K562 (cell line): ENCODE measurements around the gene ORAI1. TPM values are rescaled to one million over a fixed set of nuclear protein-coding genes. Genes with fewer than 3 reads are reported as not detected.
A peak's percentile ranks its signal among the peaks of the same experiment; 100 is the strongest.

Experiments used
- BMI1 ChIP-seq: fragments of 150-350 bp; IDR thresholded peaks from 2 replicates; pipeline ENCODE4 v1.6.1; 2014; ENCODE audit warnings: low read length
- BRF2 ChIP-seq: IDR thresholded peaks from 3 replicates; pipeline ENCODE4 v1.6.1; 2011; ENCODE audit warnings: borderline replicate concordance, mild to moderate bottlenecking; ENCODE audit not compliant: insufficient read length, insufficient read depth
- CHD1 ChIP-seq: fragments of 200-600 bp; sonication (generic); IDR thresholded peaks from one replicate; pipeline ENCODE4 v1.6.1; 2012; ENCODE audit warnings: mild to moderate bottlenecking, moderate library complexity, low read length, inconsistent platforms
- ELF2 ChIP-seq: fragments of 250-450 bp; sonication (Bioruptor Pico); IDR thresholded peaks from 2 replicates; pipeline ENCODE4 v1.5.0; 2021; ENCODE audit warnings: mild to moderate bottlenecking
- GATA2 ChIP-seq: sonication (generic); formaldehyde crosslinking; IDR thresholded peaks from 2 replicates; pipeline ENCODE4 v1.4.0; 2020; ENCODE audit warnings: mild to moderate bottlenecking, missing genetic modification reagents
- HNRNPH1 ChIP-seq: fragments of 200-400 bp; formaldehyde crosslinking; optimal IDR thresholded peaks from 2 replicates; pipeline ENCODE3; 2017; ENCODE audit warnings: low read depth, mild to moderate bottlenecking, low read length, moderate library complexity
- IRF2 ChIP-seq: sonication (generic); formaldehyde crosslinking; IDR thresholded peaks from 2 replicates; pipeline ENCODE4 v1.8.1; 2022; ENCODE audit warnings: mild to moderate bottlenecking, missing genetic modification reagents
- JUN ChIP-seq, 2 experiments: sonication (generic) in 1 of 2; formaldehyde crosslinking in 1 of 2; IDR thresholded peaks; 2 replicates each; pipeline versions ENCODE4 v1.6.1 to v1.8.0; 2012 to 2022; ENCODE audit warnings: borderline replicate concordance in 2 of 2, mild to moderate bottlenecking in 2 of 2, improper control_type of control experiment in 1 of 2, low read depth in 1 of 2, low read length in 1 of 2, missing genetic modification reagents in 1 of 2
- KDM4B ChIP-seq, 2 experiments: fragments of 450-650 bp in 1 of 2; sonication (generic) in 1 of 2; IDR thresholded peaks; 2 replicates each; pipeline ENCODE4 v1.6.1; 2016 to 2017; ENCODE audit warnings: borderline replicate concordance in 2 of 2, antibody characterized with exemption in 1 of 2, low read depth in 1 of 2, mild to moderate bottlenecking in 1 of 2
- MYBL2 ChIP-seq, 2 experiments: fragments of 450-650 bp in 1 of 2; sonication (generic) in 1 of 2; formaldehyde crosslinking in 1 of 2; IDR thresholded peaks; 2 replicates each; pipeline versions ENCODE4 v1.6.1 to v1.8.1; 2017 to 2022; ENCODE audit warnings: borderline replicate concordance in 1 of 2, inconsistent platforms in 1 of 2, low read depth in 1 of 2, mild to moderate bottlenecking in 1 of 2, missing genetic modification reagents in 1 of 2, moderate library complexity in 1 of 2
- MYC ChIP-seq, 2 experiments: fragments of 250-450 bp in 1 of 2; sonication (Bioruptor Pico) in 1 of 2; IDR thresholded peaks; 2 replicates each; pipeline versions ENCODE4 v1.5.1 to v1.6.1; 2012 to 2021; ENCODE audit warnings: low read depth in 2 of 2, borderline replicate concordance in 1 of 2, improper control_type of control experiment in 1 of 2, low read length in 1 of 2, mild to moderate bottlenecking in 1 of 2, moderate library complexity in 1 of 2
- NCOA1 ChIP-seq: fragments of 450-650 bp; IDR thresholded peaks from 2 replicates; pipeline ENCODE4 v1.6.1; 2016; ENCODE audit warnings: low read depth
- PCBP2 ChIP-seq: fragments of 200-400 bp; formaldehyde crosslinking; IDR thresholded peaks from 2 replicates; pipeline ENCODE4 v1.6.1; 2018; ENCODE audit warnings: low read length, low read depth, mild to moderate bottlenecking, moderate library complexity; ENCODE audit not compliant: poor library complexity, severe bottlenecking
- PURB ChIP-seq: sonication (generic); formaldehyde crosslinking; IDR thresholded peaks from 2 replicates; pipeline ENCODE4 v1.9.0; 2021; ENCODE audit warnings: low read depth, mild to moderate bottlenecking, missing genetic modification reagents
- RHOXF2B ChIP-seq: fragments of 250-450 bp; sonication (Bioruptor Pico); conservative IDR thresholded peaks from 2 replicates; pipeline ENCODE4 v1.5.1; 2021
- SIX5 ChIP-seq, 2 experiments: IDR thresholded peaks; 2 replicates each; pipeline ENCODE4 v1.6.1; 2011; ENCODE audit warnings: low read length in 2 of 2, borderline replicate concordance in 1 of 2, low read depth in 1 of 2, mild to moderate bottlenecking in 1 of 2, moderate library complexity in 1 of 2; ENCODE audit not compliant: insufficient read depth in 1 of 2
- SNIP1 ChIP-seq: fragments of 450-650 bp; IDR thresholded peaks from 2 replicates; pipeline ENCODE4 v1.7.1; 2017; ENCODE audit warnings: low read depth, mild to moderate bottlenecking
- SREBF1 ChIP-seq: fragments of 150-350 bp; IDR thresholded peaks from 2 replicates; pipeline ENCODE4 v1.6.1; 2014; ENCODE audit warnings: antibody characterized with exemption, low read depth, low read length, borderline replicate concordance
- TEAD2 ChIP-seq: fragments of 450-650 bp; IDR thresholded peaks from 2 replicates; pipeline ENCODE4 v1.6.1; 2016; ENCODE audit warnings: missing genetic modification characterization, control low read depth, missing compliant biosample characterization
- ZFP36 ChIP-seq: fragments of 150-350 bp; IDR thresholded peaks from 2 replicates; pipeline ENCODE4 v1.6.1; 2018; ENCODE audit warnings: low read length, low read depth; ENCODE audit not compliant: partially characterized antibody
- ZNF212 ChIP-seq: fragments of 450-650 bp; formaldehyde crosslinking; IDR thresholded peaks from 2 replicates; pipeline ENCODE4 v1.4.0; 2020; ENCODE audit warnings: mild to moderate bottlenecking
- ZNF395 ChIP-seq: fragments of 200-800 bp; sonication (Bioruptor generic); IDR thresholded peaks from 2 replicates; pipeline ENCODE4 v1.6.1; 2017; ENCODE audit warnings: missing genetic modification characterization, missing compliant biosample characterization
- ZNF512 ChIP-seq: IDR thresholded peaks from 2 replicates; pipeline ENCODE4 v1.6.1; 2016; ENCODE audit warnings: missing genetic modification characterization, missing compliant biosample characterization
- ZNF785 ChIP-seq: fragments of 250-450 bp; sonication (Bioruptor Pico); IDR thresholded peaks from 2 replicates; pipeline ENCODE4 v1.4.0; 2020; ENCODE audit warnings: mild to moderate bottlenecking
- polyA plus RNA-seq, 8 experiments: library from polyadenylated mRNA; depleted of rRNA in 4 of 8; stranded (reverse) in 5 of 8; unstranded in 3 of 8; fragments of >200 nt; fragmentation: Nextera tagmentation in 2 of 8; fragmentation: Illumina TruSeq in 1 of 8; extraction: Ambion mirVana in 2 of 8; extraction: Trizol in 1 of 8; gene quantifications; 2 replicates each; pipeline versions ENCODE4 v1.2.1 to v1.2.3, GENCODE V29; 2011 to 2014; ENCODE audit warnings: inconsistent platforms in 1 of 8, missing spikeins in 1 of 8
- total RNA-seq, 7 experiments: library from RNA; depleted of rRNA in 6 of 7; stranded (reverse); fragments of >200 nt in 6 of 7; fragmentation: Illumina TruSeq in 2 of 7; extraction: Trizol in 2 of 7; gene quantifications; 2 replicates each; pipeline versions ENCODE4 v1.2.1 to v1.2.3, GENCODE V29; 2011 to 2021; ENCODE audit warnings: low replicate concordance in 1 of 7

Gene ORAI1
- total and polyA plus RNA-seq, 9 of the 15 experiments (the other 6 are each of a cell fraction or from before 2014, with no cell fraction given): 2.6 to 23.8 (median 9.3) TPM

- TF ChIP-seq MYBL2 (IDR thresholded peaks at IDR 0.05; ENCODE audit: low read depth): no peak
- TF ChIP-seq MYBL2 (CRISPR knock-in tag; IDR thresholded peaks at IDR 0.05; ENCODE audit: borderline replicate concordance): no peak
- TF ChIP-seq IRF2 (CRISPR knock-in tag): no peak
- TF ChIP-seq ELF2 (CRISPR knock-in tag): no peak
- TF ChIP-seq ZFP36: peak; percentile 91
- no peak for TF ChIP-seq KDM4B (IDR thresholded peaks at IDR 0.05; ENCODE audit: borderline replicate concordance in 2 of 2, low read depth in 1 of 2)
- TF ChIP-seq ZNF212 (CRISPR knock-in tag): no peak
- TF ChIP-seq PURB: no peak
- TF ChIP-seq GATA2: peak; percentile 90
- TF ChIP-seq SNIP1: no peak
- TF ChIP-seq ZNF785 (CRISPR knock-in tag): no peak
- no peak; the same call in 1 of the 2 replicates for TF ChIP-seq JUN (IDR thresholded peaks at IDR 0.05; ENCODE audit: borderline replicate concordance, low read depth, low read length)
- no peak for TF ChIP-seq JUN (CRISPR knock-in tag; IDR thresholded peaks at IDR 0.05; ENCODE audit: borderline replicate concordance)
- TF ChIP-seq SIX5 (IDR thresholded peaks at IDR 0.05; ENCODE audit: borderline replicate concordance in 1 of 2, insufficient read depth in 1 of 2, low read depth in 1 of 2, low read length in 2 of 2): no peak
- TF ChIP-seq CHD1: no peak
- TF ChIP-seq SREBF1: no peak
- TF ChIP-seq TEAD2: no peak
- peak; percentile 81 for TF ChIP-seq NCOA1
- TF ChIP-seq MYC (IDR thresholded peaks at IDR 0.05; ENCODE audit: low read depth, low read length): peak; percentile 47; the same call in 1 of the 2 replicates
- no peak for TF ChIP-seq MYC (CRISPR knock-in tag; IDR thresholded peaks at IDR 0.05; ENCODE audit: borderline replicate concordance, low read depth)
- TF ChIP-seq PCBP2: no peak
- no peak for TF ChIP-seq RHOXF2B (CRISPR knock-in tag)
- peak; percentile 92 for TF ChIP-seq ZNF395
- TF ChIP-seq ZNF512 (tag): no peak
- TF ChIP-seq BMI1: no peak
- TF ChIP-seq HNRNPH1: no peak
- no peak for TF ChIP-seq BRF2
Observed at GRCh38 chr12:121649819-121650353, 23.6 kb downstream of the ORAI1 start (continued).
